ENCODE data around the gene KANSL2.

- TF ChIP-seq CTCF (IDR thresholded peaks at IDR 0.05) = no peak
- TF ChIP-seq POLR2A (IDR thresholded peaks at IDR 0.05) = no peak
Measured at GRCh38 chr12:48678551-48679185, 3.4 kb downstream of the KANSL2 start.

Measured in transverse colon (tissue), 3 donors.